Activated naive CD4-positive, alpha-beta T cell treated with anti-CD3 and anti-CD28 coated beads for 36 hours (primary cell): ENCODE measurements around the gene VPS54. TPM values are rescaled to one million over a fixed set of nuclear protein-coding genes. Genes with fewer than 3 reads are reported as not detected.
A peak's percentile ranks its signal among the peaks of the same experiment; 100 is the strongest.

Experiments used
- CTCF ChIA-PET: fragments of 350-600 bp; sonication (Branson Sonifier 250); formaldehyde crosslinking; loops from one replicate; lab custom pipeline; 2021; ENCODE audit warnings: antibody characterized with exemption; lab: Charles Lee
- DNase-seq: peaks from one replicate; pipeline ENCODE4 v3.0.0-alpha.2; 2020
- H3K27ac Mint-ChIP-seq: one replicate; pipeline ENCODE4 v1.8.0; 2021; ENCODE audit warnings: mild to moderate bottlenecking, mixed read lengths
- H3K27me3 Mint-ChIP-seq: one replicate; pipeline ENCODE4 v1.8.0; 2021; ENCODE audit warnings: low read depth, mixed read lengths
- H3K36me3 Mint-ChIP-seq: one replicate; pipeline ENCODE4 v1.8.0; 2021; ENCODE audit warnings: low read depth, mixed read lengths
- H3K4me1 Mint-ChIP-seq: one replicate; pipeline ENCODE4 v1.8.0; 2021; ENCODE audit warnings: low read depth, mixed read lengths
- H3K4me3 Mint-ChIP-seq: one replicate; pipeline ENCODE4 v1.8.0; 2021; ENCODE audit warnings: mild to moderate bottlenecking, moderate library complexity, mixed read lengths
- H3K9me3 Mint-ChIP-seq: one replicate; pipeline ENCODE4 v1.8.0; 2021; ENCODE audit warnings: mixed read lengths
- intact Hi-C: fragments of 100-400 bp; cut with micrococcal nuclease; formaldehyde crosslinking; loops from one replicate; pipeline ENCODE4 v1.15.1; 2023
- total RNA-seq, 2 experiments: library from RNA; stranded (reverse); gene quantifications; one replicate each; pipeline ENCODE4 v1.2.3, GENCODE V29; 2021

Gene VPS54
- total RNA-seq, 2 experiments from 2014 or later, result 7.0 to 7.7 TPM

DNA sequence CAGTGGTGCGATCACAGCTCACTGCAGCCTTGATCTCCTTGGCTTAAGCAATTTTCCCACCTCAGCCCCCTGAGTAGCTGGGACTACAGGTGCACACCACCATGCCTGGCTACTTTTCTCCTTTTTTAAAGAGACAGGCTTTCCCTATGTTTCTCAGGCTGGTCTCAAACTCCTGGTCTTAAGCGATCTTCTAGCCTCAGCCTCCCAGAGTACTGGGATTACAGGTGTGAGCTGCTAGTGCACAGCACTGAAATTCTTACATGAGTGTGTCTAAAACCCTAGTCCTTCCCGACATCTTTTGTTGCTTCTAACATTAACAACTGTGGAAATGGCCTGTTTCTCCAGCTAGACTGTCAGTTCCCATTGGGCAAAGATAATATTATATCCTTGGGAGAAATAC is 174.6 kb downstream of the VPS54 start:
- intact Hi-C loops, result loop anchor here (5.0 to 10.0 kb wide), 7 partner anchors 368 to 1992 kb away; partner anchors contain the start of genes FAM161A, OTX1, SERTAD2 and SPRED2
- no peak for DNase-seq
- Mint-ChIP-seq H3K9me3 (peaks cover 7% of the 10 kb centered on the region), H3K36me3 (peaks cover 13% of the 10 kb centered on the region), H3K4me1 (peaks cover 63% of the 10 kb centered on the region), H3K4me3 (no peak overlapping the region), H3K27me3 (no peaks in the 10 kb centered on the region), H3K27ac (no peak overlapping the region)
- CTCF ChIA-PET, result interaction anchor here (0.8 to 4.1 kb wide), 5 partner anchors 8 to 484 kb away, joined by 3 to 20 read pairs (median 3); no protein-coding TSS in a partner anchor

DNA sequence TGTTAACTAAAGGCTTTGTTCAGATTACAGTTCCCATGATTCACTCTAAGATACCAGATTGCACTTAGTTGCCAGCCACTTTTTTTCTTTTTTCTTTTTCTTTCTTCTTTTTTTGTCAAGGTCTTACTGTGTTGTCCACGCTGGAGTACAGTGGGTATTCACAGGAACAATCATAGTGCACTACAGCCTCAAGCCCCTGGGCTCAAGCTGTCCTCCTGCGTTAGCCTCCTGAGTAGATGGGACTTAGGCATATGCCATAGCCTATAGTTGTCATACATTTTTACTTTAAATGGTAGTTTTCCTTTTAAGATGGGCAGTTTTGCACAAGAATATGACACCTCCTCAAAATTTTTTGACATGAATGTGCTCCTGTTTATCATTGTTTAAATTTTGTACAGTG is 175.4 kb downstream of the VPS54 start:
- H3K27ac Mint-ChIP-seq, result no peak overlapping the region
- intact Hi-C loops, result loop anchor here (5.0 to 10.0 kb wide), 7 partner anchors 369 to 1991 kb away; partner anchors contain the start of genes FAM161A, OTX1, SERTAD2 and SPRED2
- peaks cover 55% of the 10 kb centered on the region for H3K4me1 Mint-ChIP-seq
- CTCF ChIA-PET, result interaction anchor here (0.8 to 4.1 kb wide), 3 partner anchors 16 to 20 kb away, joined by 3 to 20 read pairs (median 3); no protein-coding TSS in a partner anchor
- peaks cover 13% of the 10 kb centered on the region for H3K36me3 Mint-ChIP-seq
- no peaks in the 10 kb centered on the region for H3K27me3 Mint-ChIP-seq
- no peak for DNase-seq
- no peak overlapping the region for H3K4me3 Mint-ChIP-seq
- H3K9me3 Mint-ChIP-seq, result peaks cover 7% of the 10 kb centered on the region

DNA sequence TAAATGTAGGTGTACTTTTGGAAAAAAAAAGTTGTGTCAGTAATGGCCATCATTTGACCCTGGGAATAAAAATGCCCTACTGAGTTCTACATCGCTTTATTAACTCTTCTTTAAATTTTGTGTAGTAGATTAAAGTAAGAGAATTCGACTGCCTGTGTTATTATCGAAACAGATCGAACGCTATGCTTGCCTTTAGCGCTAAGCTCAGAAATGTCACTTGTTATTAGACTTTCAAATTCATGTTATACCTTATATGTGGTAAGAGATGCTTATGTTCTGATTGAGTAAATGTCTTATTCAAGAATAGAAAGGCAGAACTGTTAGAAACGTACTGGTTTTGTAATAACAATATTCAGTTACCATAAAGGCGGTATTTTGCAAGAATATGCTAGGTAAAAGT is 176.1 kb downstream of the VPS54 start:
- no peak overlapping the region for H3K27ac Mint-ChIP-seq
- H3K27me3 Mint-ChIP-seq, result no peaks in the 10 kb centered on the region
- H3K4me3 Mint-ChIP-seq, result peak overlapping the region; percentile 99
- peaks cover 13% of the 10 kb centered on the region for H3K36me3 Mint-ChIP-seq
- H3K4me1 Mint-ChIP-seq, result peaks cover 49% of the 10 kb centered on the region
- CTCF ChIA-PET, result interaction anchor here (0.6 to 3.1 kb wide), 4 partner anchors 10 to 47 kb away, joined by 3 to 11 read pairs (median 4); no protein-coding TSS in a partner anchor
- DNase-seq, result no peak
- intact Hi-C loops, result loop anchor here (5.0 to 10.0 kb wide), 7 partner anchors 369 to 1991 kb away; partner anchors contain the start of genes FAM161A, OTX1, SERTAD2 and SPRED2
- H3K9me3 Mint-ChIP-seq, result peaks cover 7% of the 10 kb centered on the region

DNA sequence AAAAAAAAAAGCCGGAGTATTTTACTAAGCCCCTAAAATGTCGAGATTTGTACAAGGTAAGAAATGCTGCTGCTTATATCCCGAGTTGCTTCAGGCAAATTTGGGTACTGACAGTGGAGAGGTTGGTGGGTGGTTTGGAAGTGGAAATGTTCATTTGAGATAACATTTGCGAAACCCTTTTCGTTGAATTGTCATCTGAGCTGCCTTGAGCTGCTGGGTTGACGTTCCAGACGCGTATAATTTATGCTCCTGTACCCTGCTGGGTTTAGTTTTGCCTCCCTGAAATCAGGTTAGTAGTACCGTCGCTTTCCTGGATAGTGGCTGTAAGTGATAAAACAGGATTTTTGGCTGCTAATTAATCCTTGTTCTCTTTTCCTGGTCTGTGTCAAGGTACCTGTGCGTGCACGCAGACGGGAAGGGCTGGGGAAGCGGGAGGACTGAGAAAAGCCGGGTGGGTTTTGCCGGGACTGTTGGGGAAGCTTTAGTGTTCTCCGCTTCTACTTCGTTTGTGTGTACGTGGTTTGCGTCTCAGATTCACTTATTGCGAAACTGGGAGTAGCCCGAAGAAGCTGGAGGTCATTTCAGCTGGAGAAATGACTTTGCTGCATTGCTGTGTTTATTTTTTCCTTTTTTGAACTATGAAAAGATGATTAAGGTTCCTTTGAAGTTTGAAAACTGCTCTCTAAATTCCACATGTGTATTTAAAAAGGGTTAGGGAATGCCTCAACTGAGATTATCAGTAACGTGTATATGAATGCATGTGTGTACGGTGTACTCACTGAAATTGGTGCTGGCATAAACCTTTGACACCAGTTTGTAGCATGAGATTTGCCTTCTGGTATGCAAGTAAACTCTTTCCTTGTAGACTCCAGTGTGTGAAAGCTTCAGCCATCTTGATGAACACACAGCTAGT is 176.8 kb downstream of the VPS54 start:
- peak; percentile 28 for DNase-seq
- intact Hi-C loops, result loop anchor here (1.0 to 10.0 kb wide), 8 partner anchors 8 to 1990 kb away; partner anchors contain the start of genes FAM161A, OTX1, SERTAD2 and SPRED2
- CTCF ChIA-PET, result interaction anchor here (0.6 to 3.1 kb wide), 12 partner anchors 10 to 486 kb away, joined by 3 to 11 read pairs (median 5); no protein-coding TSS in a partner anchor
- no peaks in the 10 kb centered on the region for H3K27me3 Mint-ChIP-seq
- H3K27ac Mint-ChIP-seq, result peak overlapping the region; percentile 99
- H3K4me3 Mint-ChIP-seq, result peak overlapping the region; percentile 99
- H3K4me1 Mint-ChIP-seq, result peaks cover 42% of the 10 kb centered on the region
- peaks cover 8% of the 10 kb centered on the region for H3K36me3 Mint-ChIP-seq
- peaks cover 2% of the 10 kb centered on the region for H3K9me3 Mint-ChIP-seq

Other genes starting within 250 kb of the VPS54 start
- gene UGP2, start 177.5 kb downstream of the VPS54 start, total RNA-seq, result 10 to 100 TPM; 82.2 to 93.1 TPM
- 10 to 100 TPM; 25.7 to 28.0 TPM for gene PELI1, start 125.0 kb upstream of the VPS54 start, total RNA-seq